Esophagus squamous epithelium (tissue), 4 donors: ENCODE data around the gene SFXN5.

ENCODE experiments used
- CTCF ChIP-seq, 6 experiments: fragments of 450-650 bp in 4 of 6; fragments of 200-600 bp in 2 of 6; sonication (generic) in 2 of 6; IDR thresholded peaks; one replicate each; pipeline ENCODE4 v1.5.1; 2016 to 2019; ENCODE audit warnings: antibody characterized with exemption in 6 of 6, mild to moderate bottlenecking in 4 of 6, moderate library complexity in 4 of 6
- POLR2A ChIP-seq, 4 donors: fragments of 450-650 bp; IDR thresholded peaks; one replicate each; pipeline ENCODE4 v1.6.1; 2017; ENCODE audit warnings: antibody characterized with exemption in 4 of 4, mild to moderate bottlenecking in 4 of 4, moderate library complexity in 3 of 4

GRCh38 chr2:72995430-72996116, 75.9 kb downstream of the SFXN5 start:
- TF ChIP-seq CTCF (IDR thresholded peaks at IDR 0.05) (no peak), POLR2A (IDR thresholded peaks at IDR 0.05) (no peak)
